ENCODE data around the gene FCGR1A.
"Not testable (repeated sequence)": the region's sequence is repeated elsewhere in the genome, so short reads cannot be mapped to it uniquely, and the experiment has no call there.

- TF ChIP-seq CTCF, POLR2A (IDR thresholded peaks at IDR 0.05): not testable (repeated sequence)
Measured at GRCh38 chr1:149783868-149784267, 1.4 kb downstream of the FCGR1A start.
